ENCODE measurements around the gene HJURP.

The HJURP gene

DNA sequence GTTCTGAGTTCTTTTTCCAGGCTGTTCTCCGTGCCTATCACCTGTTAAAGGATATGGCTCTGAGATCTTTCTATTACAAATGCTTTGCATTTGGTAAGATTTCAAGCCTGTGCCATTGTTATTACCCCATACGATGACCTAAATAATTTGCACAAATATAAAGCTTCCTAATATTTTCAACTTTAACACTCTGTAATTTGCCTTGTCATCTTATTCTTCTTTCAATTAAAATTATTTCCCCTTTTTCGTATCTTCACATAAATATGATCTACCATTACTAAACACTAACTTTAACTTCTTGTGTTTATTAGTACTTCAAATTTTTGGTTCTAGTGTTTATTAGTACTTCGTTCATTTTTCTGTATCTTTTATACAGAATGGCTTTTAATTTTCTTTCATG is 17.1 kb upstream of the HJURP start:
- TF ChIP-seq, protein P1, sequence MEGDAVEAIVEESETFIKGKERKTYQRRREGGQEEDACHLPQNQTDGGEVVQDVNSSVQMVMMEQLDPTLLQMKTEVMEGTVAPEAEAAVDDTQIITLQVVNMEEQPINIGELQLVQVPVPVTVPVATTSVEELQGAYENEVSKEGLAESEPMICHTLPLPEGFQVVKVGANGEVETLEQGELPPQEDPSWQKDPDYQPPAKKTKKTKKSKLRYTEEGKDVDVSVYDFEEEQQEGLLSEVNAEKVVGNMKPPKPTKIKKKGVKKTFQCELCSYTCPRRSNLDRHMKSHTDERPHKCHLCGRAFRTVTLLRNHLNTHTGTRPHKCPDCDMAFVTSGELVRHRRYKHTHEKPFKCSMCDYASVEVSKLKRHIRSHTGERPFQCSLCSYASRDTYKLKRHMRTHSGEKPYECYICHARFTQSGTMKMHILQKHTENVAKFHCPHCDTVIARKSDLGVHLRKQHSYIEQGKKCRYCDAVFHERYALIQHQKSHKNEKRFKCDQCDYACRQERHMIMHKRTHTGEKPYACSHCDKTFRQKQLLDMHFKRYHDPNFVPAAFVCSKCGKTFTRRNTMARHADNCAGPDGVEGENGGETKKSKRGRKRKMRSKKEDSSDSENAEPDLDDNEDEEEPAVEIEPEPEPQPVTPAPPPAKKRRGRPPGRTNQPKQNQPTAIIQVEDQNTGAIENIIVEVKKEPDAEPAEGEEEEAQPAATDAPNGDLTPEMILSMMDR (IDR thresholded peaks at IDR 0.05): no peak
- Histone ChIP-seq H3K27ac (no peak overlapping the region), H3K4me3 (no peak overlapping the region), H3K27me3 (peaks cover 0 to 3% of the 10 kb centered on the region in 2 donors), H3K36me3 (no peaks in the 10 kb centered on the region), H3K9me3 (no peaks in the 10 kb centered on the region), H3K4me1 (no peaks in the 10 kb centered on the region)
- intact Hi-C loops (cut with DNase I; ENCODE audit: low total_unique reads): no loop called here
- DNase-seq: no peak

DNA sequence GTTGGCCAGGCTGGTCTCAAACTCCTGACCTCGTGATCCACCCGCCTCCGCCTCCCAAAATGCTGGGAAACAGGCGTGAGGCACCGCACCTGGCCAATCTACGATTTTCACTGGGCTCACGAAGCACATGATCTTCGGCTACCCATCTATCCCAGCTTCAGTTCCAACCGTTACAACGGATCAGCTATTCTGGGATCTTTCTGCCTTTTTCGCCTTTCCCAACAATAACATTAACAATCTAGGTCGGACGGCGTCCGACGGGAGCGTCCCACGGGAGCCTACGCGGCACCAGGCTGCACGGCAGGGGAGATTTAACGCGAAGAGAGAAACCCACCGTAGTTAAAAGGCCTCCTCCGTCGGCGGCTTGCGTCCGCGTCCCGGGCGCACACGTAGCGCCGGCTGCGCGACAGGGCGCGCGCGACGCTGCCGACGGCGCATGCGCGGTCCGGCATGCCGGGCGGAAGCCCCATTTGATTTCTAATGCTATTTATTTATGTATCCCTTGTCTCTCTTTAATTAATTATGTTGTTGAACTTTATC is 13.7 kb upstream of the HJURP start, which contains the start of gene MSL3B:
Gene MSL3B, minus strand, starts transcription at position 394 of the 540 bp plus-strand sequence.
- H3K27ac ChIP-seq: no peak within 1 kb of the TSS
- no peak for DNase-seq
- no peaks in the 10 kb centered on the region for H3K4me1 ChIP-seq
- TF ChIP-seq, protein P1 (IDR thresholded peaks at IDR 0.05): no peak
- peaks cover 0 to 1% of the 10 kb centered on the region in 2 donors for H3K27me3 ChIP-seq
- H3K9me3 ChIP-seq: no peaks in the 10 kb centered on the region
- H3K36me3 ChIP-seq: no peaks in the 10 kb centered on the region
- peak within 1 kb of the TSS; percentile 41 to 54 for H3K4me3 ChIP-seq
- intact Hi-C loops (cut with DNase I; ENCODE audit: low total_unique reads): no loop called here

DNA sequence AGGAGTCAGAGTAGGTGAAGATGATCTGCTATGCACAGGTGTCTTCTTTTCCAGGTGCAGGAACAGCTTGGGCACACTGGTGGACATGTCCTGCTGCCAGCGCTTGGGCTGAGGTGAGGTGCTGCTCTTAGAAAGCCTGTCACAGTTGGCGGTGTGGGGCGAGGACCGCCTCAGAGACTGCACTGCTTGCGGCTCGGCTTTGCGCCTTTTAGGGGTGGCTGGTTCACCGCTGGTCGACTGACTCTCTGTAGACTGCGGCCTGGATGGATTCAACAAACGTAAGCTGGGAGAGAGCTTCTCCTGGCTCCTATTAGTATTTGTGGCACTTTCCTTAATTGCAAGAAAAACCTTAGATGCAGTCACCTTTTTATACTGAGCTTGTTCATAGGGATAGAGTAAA is 12.1 kb upstream of the HJURP start:
- intact Hi-C loops (cut with DNase I; ENCODE audit: low total_unique reads): no loop called here
- no peak for DNase-seq

DNA sequence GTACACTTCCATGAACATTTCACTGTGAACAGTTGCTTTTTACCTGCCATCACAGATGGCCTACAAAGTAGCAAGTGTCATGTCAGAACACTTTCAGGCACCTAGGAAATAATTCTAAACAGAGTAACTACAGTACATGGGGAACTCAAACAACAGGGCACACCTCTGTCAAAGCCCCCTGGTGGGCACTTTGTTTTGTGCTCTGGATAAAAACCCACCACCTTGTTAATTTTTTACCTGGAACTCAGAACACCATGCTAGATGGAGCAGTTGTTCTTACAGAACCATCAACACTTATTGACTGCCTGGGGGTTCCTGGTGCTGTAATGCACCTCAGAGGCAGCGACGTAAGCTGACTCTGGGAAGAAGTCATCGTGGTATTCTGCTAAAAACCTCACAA is 11.5 kb upstream of the HJURP start:
- Histone ChIP-seq H3K27me3 (no peaks in the 10 kb centered on the region), H3K4me1 (no peaks in the 10 kb centered on the region), H3K36me3 (no peaks in the 10 kb centered on the region), H3K9me3 (no peaks in the 10 kb centered on the region), H3K4me3 (no peak overlapping the region), H3K27ac (no peak overlapping the region)
- DNase-seq: no peak
- TF ChIP-seq, protein P1 (IDR thresholded peaks at IDR 0.05): no peak
- intact Hi-C loops (cut with DNase I; ENCODE audit: low total_unique reads): no loop called here

More for the DNA sequence above, 12.1 kb upstream of the HJURP start:
- Histone ChIP-seq H3K36me3 (no peaks in the 10 kb centered on the region), H3K9me3 (no peaks in the 10 kb centered on the region), H3K4me3 (no peak overlapping the region), H3K4me1 (no peaks in the 10 kb centered on the region), H3K27me3 (no peaks in the 10 kb centered on the region), H3K27ac (no peak overlapping the region)
- TF ChIP-seq, protein P1 (IDR thresholded peaks at IDR 0.05): no peak

DNA sequence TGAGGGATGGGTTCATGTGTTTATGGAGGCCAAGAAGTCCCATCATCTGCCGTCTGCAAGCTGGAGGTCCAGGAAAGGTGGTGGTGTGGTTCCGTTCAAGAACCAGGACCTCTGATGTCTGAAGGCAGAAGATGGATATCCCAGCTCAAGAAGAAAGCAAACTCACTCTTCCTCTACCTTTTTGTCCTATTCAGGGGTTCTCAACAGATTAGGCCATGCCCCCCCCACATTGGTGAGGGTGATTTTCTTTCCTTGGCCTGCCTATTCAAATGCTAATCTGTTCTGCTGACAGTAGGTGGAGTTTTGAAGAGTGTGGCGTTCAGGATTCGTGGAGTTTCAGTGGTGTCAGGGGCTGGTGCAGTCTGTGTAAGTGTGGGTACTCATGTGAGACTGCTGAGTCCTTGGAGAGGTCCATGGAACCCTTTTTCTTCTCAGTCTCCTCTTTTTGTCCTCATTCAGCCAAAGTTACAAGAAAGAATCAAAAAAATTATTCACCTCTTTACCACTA is 8.0 kb upstream of the HJURP start:
- H3K27me3 ChIP-seq: no peaks in the 10 kb centered on the region
- TF ChIP-seq, protein P1 (IDR thresholded peaks at IDR 0.05): no peak
- H3K9me3 ChIP-seq: no peaks in the 10 kb centered on the region
- no peak overlapping the region for H3K4me3 ChIP-seq
- no peaks in the 10 kb centered on the region for H3K4me1 ChIP-seq
- intact Hi-C loops (cut with DNase I; ENCODE audit: low total_unique reads): no loop called here
- H3K27ac ChIP-seq: no peak overlapping the region
- no peaks in the 10 kb centered on the region for H3K36me3 ChIP-seq
- DNase-seq: no peak
